ENCODE data around the gene GPD2. TPM values are rescaled to one million over a fixed set of nuclear protein-coding genes. Genes with fewer than 3 reads are reported as not detected.

GPD2 gene
- total and polyA plus RNA-seq, 2 of the 8 experiments (the other 6 are each of a cell fraction or from before 2014, with no cell fraction given): 8.4 to 43.1 TPM

DNA sequence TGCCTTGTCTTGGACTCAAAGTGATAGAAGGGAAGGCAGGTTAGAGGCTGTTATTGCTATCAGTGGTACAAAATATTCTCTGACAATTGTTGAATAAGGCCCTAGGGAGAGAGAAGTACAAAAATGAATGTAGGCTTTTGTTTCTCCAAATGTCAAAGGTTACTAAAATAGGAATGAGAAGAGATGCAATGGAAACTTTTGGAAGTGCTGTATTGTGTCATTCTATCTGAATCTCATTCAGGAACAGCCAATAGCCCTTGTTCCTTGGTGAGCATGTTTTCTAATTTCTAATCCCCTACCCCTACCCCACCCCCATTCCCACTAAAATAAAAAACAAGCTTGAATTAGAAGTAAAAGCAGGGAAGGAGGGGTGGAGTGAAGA lies 166.4 kb downstream of the GPD2 start:
- Histone ChIP-seq H3K9me3 (ENCODE audit: insufficient read depth in 2 of 2, low read depth in 1 of 2, low read length in 1 of 2) (no peaks in the 10 kb centered on the region), H3K36me3 (ENCODE audit: control insufficient read depth in 2 of 4, insufficient read depth in 4 of 4, low read length in 3 of 4) (no peaks in the 10 kb centered on the region), H4K91ac (replicated peaks; ENCODE audit: insufficient read length, low read length) (no peak overlapping the region), H2AFZ (ENCODE audit: low read length) (no peak overlapping the region), H2BK12ac (ENCODE audit: low read depth, low read length) (no peak overlapping the region), H3K79me2 (ENCODE audit: control insufficient read depth in 1 of 2, insufficient read depth in 2 of 2, low read length in 2 of 2) (no peaks in the 10 kb centered on the region), H3K4me3 (ENCODE audit: extremely low read depth in 1 of 4, insufficient read depth in 2 of 4, low read depth in 3 of 4, low read length in 4 of 4) (no peak overlapping the region), H2BK15ac (ENCODE audit: low read length) (no peak overlapping the region), H3K18ac (ENCODE audit: extremely low read depth, low read length) (no peak overlapping the region), H3K4me2 (ENCODE audit: insufficient read depth in 1 of 2, low read depth in 2 of 2, low read length in 2 of 2) (no peak overlapping the region), H3K14ac (ENCODE audit: insufficient read length) (no peak overlapping the region), H2BK5ac (ENCODE audit: low read depth, low read length) (no peak overlapping the region), H3K27ac (ENCODE audit: low read depth, low read length) (no peak overlapping the region), H4K8ac (ENCODE audit: extremely low read depth, insufficient read depth, low read length) (no peak overlapping the region), H3K79me1 (ENCODE audit: low read depth, low read length) (no peaks in the 10 kb centered on the region), H3K4ac (replicated peaks; ENCODE audit: insufficient read length, low read depth, low read length) (no peak overlapping the region), H3K4me1 (replicated peaks in 1 of 4; ENCODE audit: control insufficient read depth in 3 of 4, insufficient read depth in 4 of 4, low read length in 3 of 4) (no peaks in the 10 kb centered on the region), H4K5ac (ENCODE audit: insufficient read length, low read depth, low read length) (no peak overlapping the region), H2BK20ac (ENCODE audit: low read length) (no peak overlapping the region), H3K56ac (replicated peaks; ENCODE audit: insufficient read length, low read depth, low read length) (no peak overlapping the region), H3K9ac (replicated peaks in 1 of 4; ENCODE audit: extremely low read depth in 1 of 4, low read depth in 3 of 4, low read length in 3 of 4) (no peak overlapping the region), H3K27me3 (replicated peaks in 1 of 4; ENCODE audit: control insufficient read depth in 3 of 4, extremely low read depth in 1 of 4, insufficient read depth in 3 of 4, low read length in 3 of 4) (no peaks in the 10 kb centered on the region), H3K23me2 (ENCODE audit: low read depth, low read length) (no peaks in the 10 kb centered on the region), H2BK120ac (replicated peaks; ENCODE audit: low read depth, low read length) (no peak overlapping the region), H2AK5ac (ENCODE audit: low read depth, low read length) (no peak overlapping the region), H4K20me1 (replicated peaks in 1 of 2; ENCODE audit: control insufficient read depth in 1 of 2, insufficient read depth in 2 of 2, low read length in 2 of 2) (no peaks in the 10 kb centered on the region), H3K23ac (ENCODE audit: insufficient read length) (no peak overlapping the region)
- FAIRE-seq (no peak), DNase-seq (ENCODE audit: low read depth in 1 of 2, low spot score in 2 of 2) (no peak)
- TF ChIP-seq CHD1 (IDR thresholded peaks at IDR 0.05; ENCODE audit: low read depth, low read length): no peak
- no peak for TF ChIP-seq TAF7 (optimal IDR thresholded peaks at IDR 0.05; ENCODE audit: borderline replicate concordance, low read depth, low read length)
- no peak for TF ChIP-seq ASH2L (IDR thresholded peaks at IDR 0.05; ENCODE audit: low read length)
- no peak for TF ChIP-seq SIX5 (IDR thresholded peaks at IDR 0.05; ENCODE audit: low read depth, low read length)
- TF ChIP-seq PHF8 (conservative IDR thresholded peaks at IDR 0.05; ENCODE audit: low read depth, low read length): no peak
- no peak for TF ChIP-seq TEAD4 (IDR thresholded peaks at IDR 0.05; ENCODE audit: low read depth, low read length)
- no peak for TF ChIP-seq RFX5 (IDR thresholded peaks at IDR 0.05; ENCODE audit: borderline replicate concordance, low read depth, low read length)
- no peak for TF ChIP-seq KDM1A (IDR thresholded peaks at IDR 0.05; ENCODE audit: borderline replicate concordance, low read length)
- ChIA-PET POLR2A (ENCODE audit: partially characterized antibody) (no interaction called here), CTCF (ENCODE audit: partially characterized antibody) (no interaction called here)

Data from H1 (cell line).